ENCODE measurements around the gene PPP1R8.
A peak's percentile ranks its signal among the peaks of the same experiment; 100 is the strongest.

PPP1R8 gene

GRCh38 chr1:27872059-27872801, 41.6 kb downstream of the PPP1R8 start, which contains the start of gene THEMIS2:
Gene THEMIS2 (plus strand): TSS chr1:27872544. CDS start chr1:27872572, 28 bp downstream.
- peak; percentile 49 to 77 for DNase-seq (ENCODE audit: low read depth in 2 of 2)

GRCh38 chr1:27872802-27873551, 42.4 kb downstream of the PPP1R8 start:
- no peak for DNase-seq (ENCODE audit: low read depth in 2 of 2)

- no peak for DNase-seq (ENCODE audit: low read depth in 2 of 2)
Measured at GRCh38 chr1:27873671-27874384, 43.2 kb downstream of the PPP1R8 start.

- DNase-seq (ENCODE audit: low read depth in 2 of 2): no peak
Measured at GRCh38 chr1:27876341-27877114, 45.9 kb downstream of the PPP1R8 start.

GRCh38 chr1:27877115-27877416, 46.5 kb downstream of the PPP1R8 start:
- DNase-seq (ENCODE audit: low read depth in 2 of 2): no peak

GRCh38 chr1:27878039-27878438, 47.5 kb downstream of the PPP1R8 start:
- no peak for DNase-seq (ENCODE audit: low read depth in 2 of 2)

GRCh38 chr1:27878787-27879335, 48.3 kb downstream of the PPP1R8 start:
- DNase-seq (ENCODE audit: low read depth in 2 of 2): no peak

DNA sequence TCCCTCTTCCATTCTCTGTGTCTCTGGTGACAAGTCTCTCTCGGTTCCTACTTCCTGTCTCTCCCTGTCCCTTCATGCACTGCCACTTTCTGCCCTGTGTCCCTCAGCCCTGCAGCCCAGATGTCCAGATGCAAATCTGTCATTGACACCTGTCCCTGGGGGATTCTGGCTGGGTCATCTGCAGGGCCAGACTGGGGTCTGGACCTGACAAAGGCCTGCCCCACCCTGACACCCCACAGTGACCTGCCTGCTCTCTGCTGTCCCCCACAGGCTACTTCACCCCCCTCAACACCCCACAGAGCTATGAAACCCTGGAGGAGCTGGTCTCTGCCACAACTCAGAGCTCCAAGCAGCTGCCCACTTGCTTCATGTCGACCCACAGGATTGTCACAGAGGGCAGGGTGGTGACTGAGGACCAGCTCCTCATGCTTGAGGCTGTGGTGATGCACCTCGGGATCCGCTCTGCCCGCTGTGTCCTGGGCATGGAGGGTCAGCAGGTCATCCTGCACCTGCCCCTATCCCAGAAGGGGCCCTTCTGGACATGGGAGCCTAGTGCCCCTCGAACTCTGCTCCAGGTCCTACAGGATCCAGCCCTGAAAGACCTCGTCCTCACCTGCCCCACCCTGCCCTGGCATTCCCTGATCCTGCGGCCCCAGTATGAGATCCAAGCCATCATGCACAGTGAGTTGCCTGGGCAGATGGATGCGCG, 48.9 kb downstream of the PPP1R8 start:
- DNase-seq (ENCODE audit: low read depth in 2 of 2): no peak

GRCh38 chr1:27882543-27882903, 51.9 kb downstream of the PPP1R8 start:
- DNase-seq (ENCODE audit: low read depth in 2 of 2): no peak

- DNase-seq (ENCODE audit: low read depth in 2 of 2): no peak
Measured at GRCh38 chr1:27883536-27883935, 53.0 kb downstream of the PPP1R8 start.

DNA sequence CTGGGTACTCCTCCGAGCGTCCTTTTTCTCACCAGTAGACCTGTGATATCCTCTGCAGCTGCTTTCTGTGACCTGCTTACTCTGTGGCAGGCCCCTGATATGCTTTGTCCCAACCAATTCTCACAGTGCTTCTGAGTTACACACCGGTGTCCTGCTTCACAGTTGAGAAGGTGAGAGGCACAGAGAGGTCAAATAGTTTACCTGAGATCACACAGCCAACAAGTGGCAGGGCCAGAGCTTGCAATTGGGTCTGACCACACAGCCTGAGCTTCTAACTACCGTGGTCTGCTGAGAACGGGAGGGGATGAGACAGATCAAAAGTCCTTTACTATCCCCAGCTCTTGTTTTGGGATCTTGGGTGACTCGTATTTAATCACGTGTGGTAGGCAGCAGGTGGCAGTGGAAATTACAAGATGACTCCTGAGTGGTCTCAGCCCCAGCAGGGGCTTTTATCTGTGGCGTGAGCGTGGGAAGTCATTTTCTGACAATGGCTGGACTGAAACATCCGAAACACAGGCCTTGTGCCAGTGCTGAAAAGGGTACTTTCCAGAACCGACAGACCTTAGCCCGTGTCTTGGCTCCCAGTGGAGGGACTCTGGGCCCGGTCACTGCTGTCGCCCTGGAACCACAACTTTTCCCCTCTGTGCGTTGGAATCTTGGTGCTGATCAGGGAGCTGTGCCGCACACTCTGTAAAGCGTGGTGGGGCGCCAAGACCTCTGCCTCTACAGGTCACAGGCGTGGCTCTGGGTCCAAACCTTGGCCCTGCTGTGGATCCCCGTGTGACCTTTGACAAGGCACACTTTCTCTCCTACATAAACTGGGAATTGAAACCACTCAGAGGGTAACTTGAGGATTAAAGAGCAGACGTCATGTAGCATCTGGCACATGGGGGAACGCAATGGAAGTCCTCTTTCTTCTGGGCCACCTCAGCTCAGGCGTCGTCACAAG, 53.7 kb downstream of the PPP1R8 start:
- DNase-seq (ENCODE audit: low read depth in 2 of 2): no peak

GRCh38 chr1:27885114-27885528, 54.5 kb downstream of the PPP1R8 start:
- no peak for DNase-seq (ENCODE audit: low read depth in 2 of 2)

DNA sequence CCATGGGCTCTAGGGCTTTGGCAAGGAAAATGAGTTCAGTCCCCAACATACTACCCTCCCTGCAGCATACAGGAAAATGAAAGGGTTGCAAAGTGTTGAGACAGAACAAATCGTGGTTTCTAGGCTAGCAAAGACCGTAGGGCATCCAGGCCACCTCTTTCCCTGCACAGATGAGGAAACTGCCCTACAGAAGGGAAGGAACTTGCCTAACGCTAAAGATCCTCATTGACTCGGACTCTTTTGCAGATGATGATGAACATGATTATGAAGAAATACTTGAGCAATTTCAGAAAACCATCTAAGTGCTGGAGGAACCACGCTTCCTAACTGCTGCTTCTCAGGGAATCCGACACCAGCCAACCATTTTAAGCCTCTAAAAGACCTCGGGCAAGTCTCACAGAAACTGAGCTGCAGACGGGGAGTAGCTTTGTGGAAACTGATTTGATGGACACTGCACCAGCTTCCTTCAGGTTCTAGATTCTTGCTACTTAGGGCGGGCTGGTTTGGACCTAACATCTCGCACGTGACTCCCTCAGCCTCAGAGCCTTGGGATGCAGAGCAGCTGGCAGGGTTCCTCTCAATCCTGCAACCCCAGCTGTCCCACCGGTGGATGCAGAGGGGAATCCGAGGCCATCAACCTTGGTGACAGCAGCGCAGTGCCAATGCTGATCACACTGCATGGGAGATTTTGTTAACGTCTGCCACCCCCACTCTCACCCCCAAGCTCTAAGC, 55.2 kb downstream of the PPP1R8 start:
- no peak for DNase-seq (ENCODE audit: low read depth in 2 of 2)

DNA sequence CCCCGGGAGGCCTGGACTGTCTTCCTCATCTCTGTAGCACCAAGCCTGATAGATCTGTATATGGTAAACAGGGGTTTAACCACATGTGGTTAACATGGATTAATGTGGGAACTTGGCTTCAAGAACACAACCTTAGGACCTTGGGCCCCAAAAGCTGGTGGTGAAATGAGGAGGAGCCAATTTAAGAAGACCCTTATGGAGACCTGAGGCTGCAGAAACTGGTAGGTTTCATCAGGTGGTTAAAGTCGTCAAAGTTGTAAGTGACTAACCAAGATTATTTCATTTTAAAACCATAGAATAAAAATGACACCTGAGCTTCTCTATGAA, 55.7 kb downstream of the PPP1R8 start:
- no peak for DNase-seq (ENCODE audit: low read depth in 2 of 2)

DNA sequence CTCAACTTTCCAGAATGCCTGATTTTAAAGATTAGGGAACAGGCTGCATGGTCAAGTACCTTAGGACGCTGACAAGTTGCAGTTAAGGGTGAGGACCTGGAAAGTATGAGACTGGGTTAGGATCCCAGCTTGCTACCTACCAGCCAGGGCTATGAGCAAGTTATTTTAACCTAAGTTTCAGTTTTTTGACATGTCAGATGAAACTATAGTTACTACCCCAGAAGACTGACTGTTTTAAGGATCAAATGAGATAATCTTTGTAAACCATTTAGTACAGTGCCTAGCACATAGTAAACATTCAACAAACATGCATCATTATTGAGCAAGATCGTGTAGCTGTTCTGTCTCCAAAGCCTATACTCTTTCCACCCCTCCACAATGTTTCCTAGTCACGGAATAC, 56.2 kb downstream of the PPP1R8 start:
- no peak for DNase-seq (ENCODE audit: low read depth in 2 of 2)

GRCh38 chr1:27887215-27888021, 56.8 kb downstream of the PPP1R8 start:
- DNase-seq (ENCODE audit: low read depth in 2 of 2): no peak

DNA sequence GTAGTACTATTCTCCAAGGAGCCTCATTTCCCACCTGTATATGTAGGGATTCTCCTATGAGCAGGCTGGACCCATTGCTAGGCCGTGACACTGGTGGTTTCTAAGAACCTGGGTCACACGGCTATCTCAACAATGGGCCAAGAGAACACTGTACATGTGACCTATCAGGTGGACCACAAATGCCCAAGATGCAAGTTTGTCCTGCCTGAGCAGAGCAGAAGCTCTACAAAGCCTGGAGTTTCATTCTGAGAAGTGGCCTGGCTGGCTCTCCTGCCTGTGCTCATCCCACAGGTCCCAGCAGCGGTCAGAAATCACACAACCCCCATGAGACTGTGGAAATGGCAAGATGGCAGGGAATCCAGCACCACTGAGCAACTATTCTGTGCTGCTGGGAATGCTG, 58.9 kb downstream of the PPP1R8 start:
- DNase-seq (ENCODE audit: low read depth in 2 of 2): no peak

GRCh38 chr1:27891196-27891889, 60.8 kb downstream of the PPP1R8 start:
- peak in 1 of 2 donors; percentile 54 for DNase-seq (ENCODE audit: low read depth in 2 of 2)

Measured in stimulated activated CD8-positive, alpha-beta memory T cell treated with anti-CD3 and anti-CD28 coated beads, Interleukin-7, amount 100 ng/mL, for 4 hours (primary cell).